HepG2 (cell line): ENCODE results near the gene NABP2. TPM values are rescaled to one million over a fixed set of nuclear protein-coding genes. Genes with fewer than 3 reads are reported as not detected.

Experiments
- FOXJ3 ChIP-seq: sonication (generic); formaldehyde crosslinking; IDR thresholded peaks from 2 replicates; pipeline ENCODE4 v1.4.0; 2020; ENCODE audit warnings: missing genetic modification reagents, mild to moderate bottlenecking, borderline replicate concordance
- HDAC1 ChIP-seq: sonication (generic); formaldehyde crosslinking; IDR thresholded peaks from 2 replicates; pipeline ENCODE4 v1.5.1; 2020; ENCODE audit warnings: mild to moderate bottlenecking, missing genetic modification reagents
- KAT2B ChIP-seq: fragments of 150-350 bp; IDR thresholded peaks from 2 replicates; pipeline ENCODE4 v1.6.1; 2014; ENCODE audit warnings: low read depth, low read length, borderline replicate concordance
- PRPF4 ChIP-seq: fragments of 200-400 bp; formaldehyde crosslinking; IDR thresholded peaks from 2 replicates; pipeline ENCODE4 v1.6.1; 2016; ENCODE audit warnings: low read length, low read depth; ENCODE audit not compliant: poor library complexity, severe bottlenecking
- ZBTB8A ChIP-seq: sonication (generic); formaldehyde crosslinking; IDR thresholded peaks from 2 replicates; pipeline ENCODE4 v1.4.0; 2020; ENCODE audit warnings: mild to moderate bottlenecking, low read depth, missing genetic modification reagents, borderline replicate concordance
- ZFP37 ChIP-seq: sonication (generic); formaldehyde crosslinking; IDR thresholded peaks from 2 replicates; pipeline ENCODE4 v1.4.0; 2020; ENCODE audit warnings: missing genetic modification reagents, borderline replicate concordance
- ZNF138 ChIP-seq: sonication (generic); formaldehyde crosslinking; IDR thresholded peaks from 2 replicates; pipeline ENCODE4 v1.5.0; 2020; ENCODE audit warnings: mild to moderate bottlenecking, low read depth, missing genetic modification reagents
- ZNF224 ChIP-seq: sonication (generic); formaldehyde crosslinking; IDR thresholded peaks from 2 replicates; pipeline ENCODE4 v1.5.0; 2020; ENCODE audit warnings: mild to moderate bottlenecking, missing genetic modification reagents
- ZNF30 ChIP-seq: sonication (generic); formaldehyde crosslinking; IDR thresholded peaks from 2 replicates; pipeline ENCODE4 v1.5.0; 2020; ENCODE audit warnings: mild to moderate bottlenecking, missing genetic modification reagents
- ZNF841 ChIP-seq: sonication (generic); formaldehyde crosslinking; IDR thresholded peaks from 2 replicates; pipeline ENCODE4 v1.8.1; 2023; ENCODE audit warnings: missing genetic modification reagents, borderline replicate concordance
- ZSCAN21 ChIP-seq: sonication (generic); formaldehyde crosslinking; IDR thresholded peaks from 2 replicates; pipeline ENCODE4 v1.8.0; 2022; ENCODE audit warnings: mild to moderate bottlenecking, missing genetic modification reagents, moderate library complexity, borderline replicate concordance
- polyA plus RNA-seq, 8 experiments: library from polyadenylated mRNA; depleted of rRNA in 3 of 8; stranded (reverse) in 7 of 8; unstranded in 1 of 8; fragments of >200 nt; fragmentation: Illumina TruSeq in 4 of 8; extraction: Trizol in 4 of 8; gene quantifications; 2 replicates each; pipeline versions ENCODE4 v1.2.1 to v1.2.3, GENCODE V29; 2011 to 2016; ENCODE audit warnings: low read depth in 4 of 8, missing spikeins in 1 of 8, mixed read lengths in 1 of 8; ENCODE audit not compliant: insufficient read depth in 1 of 8
- total RNA-seq, 5 experiments: library from RNA; depleted of rRNA; stranded (reverse); fragments of >200 nt; fragmentation: Illumina TruSeq; extraction: Trizol; gene quantifications; 2 replicates each; pipeline ENCODE4 v1.2.3, GENCODE V29; 2016; ENCODE audit warnings: low read depth in 1 of 5
- TF ChIP-seq, protein P1 (sequence below): sonication (generic); formaldehyde crosslinking; IDR thresholded peaks from 2 replicates; pipeline ENCODE4 v1.8.1; 2023; ENCODE audit warnings: mild to moderate bottlenecking, missing genetic modification reagents
- TF ChIP-seq, protein P2 (sequence below): sonication (generic); formaldehyde crosslinking; IDR thresholded peaks from 2 replicates; pipeline ENCODE4 v1.8.1; 2023; ENCODE audit warnings: missing genetic modification reagents, mild to moderate bottlenecking, borderline replicate concordance
- TF ChIP-seq, protein P3 (sequence below): sonication (generic); formaldehyde crosslinking; IDR thresholded peaks from 2 replicates; pipeline ENCODE4 v1.8.0; 2022; ENCODE audit warnings: missing genetic modification reagents, low read depth, mild to moderate bottlenecking, borderline replicate concordance
- TF ChIP-seq, protein P4 (sequence below): sonication (generic); formaldehyde crosslinking; IDR thresholded peaks from 2 replicates; pipeline ENCODE4 v1.5.0; 2020; ENCODE audit warnings: mild to moderate bottlenecking, missing genetic modification reagents
- TF ChIP-seq, protein P5 (sequence below): sonication (generic); formaldehyde crosslinking; IDR thresholded peaks from 2 replicates; pipeline ENCODE4 v1.5.1; 2020; ENCODE audit warnings: mild to moderate bottlenecking, moderate library complexity, missing genetic modification reagents
- TF ChIP-seq, protein P6 (sequence below): sonication (generic); formaldehyde crosslinking; conservative IDR thresholded peaks from 2 replicates; pipeline ENCODE4 v1.5.0; 2020; ENCODE audit warnings: missing genetic modification reagents
- TF ChIP-seq, protein P7 (sequence below): sonication (generic); formaldehyde crosslinking; IDR thresholded peaks from 2 replicates; pipeline ENCODE4 v1.5.0; 2020; ENCODE audit warnings: missing genetic modification reagents

The NABP2 gene
- total and polyA plus RNA-seq, 2 of the 13 experiments (the other 11 are each of a cell fraction or from before 2014, with no cell fraction given) = 33.2 to 35.5 TPM

DNA sequence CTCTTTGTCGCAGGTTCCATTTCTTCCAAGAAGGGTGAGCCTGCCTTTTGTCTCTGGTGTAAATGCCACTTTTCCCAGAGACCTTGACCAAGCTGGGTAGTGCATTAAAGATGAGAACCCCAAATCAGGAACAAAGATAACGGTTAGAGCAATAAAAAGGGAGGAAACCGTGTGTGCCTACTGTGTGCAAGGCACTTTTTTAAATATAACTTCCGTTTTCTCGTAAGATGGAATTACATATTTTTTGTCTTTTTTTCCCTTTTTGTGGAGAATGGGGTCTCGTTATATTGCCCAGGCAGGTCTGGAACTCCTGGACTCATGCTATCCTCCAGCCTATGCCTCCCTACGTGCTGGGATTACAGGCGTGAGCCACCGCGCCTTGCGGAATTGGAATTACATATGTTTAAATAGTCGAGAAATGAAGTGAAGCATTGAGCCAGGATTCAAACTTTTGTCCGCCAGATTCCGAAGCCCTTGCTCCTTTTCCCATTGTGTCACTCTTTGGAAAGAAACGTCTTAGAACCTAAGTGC lies 506 bp upstream of the NABP2 start (continued):
- TF ChIP-seq, protein P1, sequence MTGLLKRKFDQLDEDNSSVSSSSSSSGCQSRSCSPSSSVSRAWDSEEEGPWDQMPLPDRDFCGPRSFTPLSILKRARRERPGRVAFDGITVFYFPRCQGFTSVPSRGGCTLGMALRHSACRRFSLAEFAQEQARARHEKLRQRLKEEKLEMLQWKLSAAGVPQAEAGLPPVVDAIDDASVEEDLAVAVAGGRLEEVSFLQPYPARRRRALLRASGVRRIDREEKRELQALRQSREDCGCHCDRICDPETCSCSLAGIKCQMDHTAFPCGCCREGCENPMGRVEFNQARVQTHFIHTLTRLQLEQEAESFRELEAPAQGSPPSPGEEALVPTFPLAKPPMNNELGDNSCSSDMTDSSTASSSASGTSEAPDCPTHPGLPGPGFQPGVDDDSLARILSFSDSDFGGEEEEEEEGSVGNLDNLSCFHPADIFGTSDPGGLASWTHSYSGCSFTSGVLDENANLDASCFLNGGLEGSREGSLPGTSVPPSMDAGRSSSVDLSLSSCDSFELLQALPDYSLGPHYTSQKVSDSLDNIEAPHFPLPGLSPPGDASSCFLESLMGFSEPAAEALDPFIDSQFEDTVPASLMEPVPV = 0 out of 2 replicates have a peak, but pooled peaks have one; percentile 9
- TF ChIP-seq KAT2B = no peak
- TF ChIP-seq ZBTB8A (CRISPR knock-in tag) = peak; percentile 38; the same call in 1 of the 2 replicates
- TF ChIP-seq, protein P2, sequence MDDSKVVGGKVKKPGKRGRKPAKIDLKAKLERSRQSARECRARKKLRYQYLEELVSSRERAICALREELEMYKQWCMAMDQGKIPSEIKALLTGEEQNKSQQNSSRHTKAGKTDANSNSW (CRISPR knock-in tag) = no peak
- TF ChIP-seq ZSCAN21 (CRISPR knock-in tag) = no peak
- 0 out of 2 replicates have a peak, but pooled peaks have one; percentile 31 for TF ChIP-seq ZNF224 (CRISPR knock-in tag)
- TF ChIP-seq, protein P3, sequence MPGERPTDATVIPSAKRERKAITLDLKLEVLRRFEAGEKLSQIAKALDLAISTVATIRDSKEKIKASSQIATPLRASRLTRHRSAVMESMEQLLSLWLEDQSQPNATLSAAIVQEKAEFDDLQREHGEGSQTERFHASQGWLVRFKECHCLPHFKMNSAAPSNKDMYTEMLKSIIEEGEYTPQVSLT (CRISPR knock-in tag) = no peak
- TF ChIP-seq FOXJ3 (CRISPR knock-in tag) = no peak
- no peak for TF ChIP-seq ZNF841
- TF ChIP-seq, protein P4, sequence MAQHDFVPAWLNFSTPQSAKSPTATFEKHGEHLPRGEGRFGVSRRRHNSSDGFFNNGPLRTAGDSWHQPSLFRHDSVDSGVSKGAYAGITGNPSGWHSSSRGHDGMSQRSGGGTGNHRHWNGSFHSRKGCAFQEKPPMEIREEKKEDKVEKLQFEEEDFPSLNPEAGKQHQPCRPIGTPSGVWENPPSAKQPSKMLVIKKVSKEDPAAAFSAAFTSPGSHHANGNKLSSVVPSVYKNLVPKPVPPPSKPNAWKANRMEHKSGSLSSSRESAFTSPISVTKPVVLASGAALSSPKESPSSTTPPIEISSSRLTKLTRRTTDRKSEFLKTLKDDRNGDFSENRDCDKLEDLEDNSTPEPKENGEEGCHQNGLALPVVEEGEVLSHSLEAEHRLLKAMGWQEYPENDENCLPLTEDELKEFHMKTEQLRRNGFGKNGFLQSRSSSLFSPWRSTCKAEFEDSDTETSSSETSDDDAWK (CRISPR knock-in tag) = no peak
- TF ChIP-seq, protein P5, sequence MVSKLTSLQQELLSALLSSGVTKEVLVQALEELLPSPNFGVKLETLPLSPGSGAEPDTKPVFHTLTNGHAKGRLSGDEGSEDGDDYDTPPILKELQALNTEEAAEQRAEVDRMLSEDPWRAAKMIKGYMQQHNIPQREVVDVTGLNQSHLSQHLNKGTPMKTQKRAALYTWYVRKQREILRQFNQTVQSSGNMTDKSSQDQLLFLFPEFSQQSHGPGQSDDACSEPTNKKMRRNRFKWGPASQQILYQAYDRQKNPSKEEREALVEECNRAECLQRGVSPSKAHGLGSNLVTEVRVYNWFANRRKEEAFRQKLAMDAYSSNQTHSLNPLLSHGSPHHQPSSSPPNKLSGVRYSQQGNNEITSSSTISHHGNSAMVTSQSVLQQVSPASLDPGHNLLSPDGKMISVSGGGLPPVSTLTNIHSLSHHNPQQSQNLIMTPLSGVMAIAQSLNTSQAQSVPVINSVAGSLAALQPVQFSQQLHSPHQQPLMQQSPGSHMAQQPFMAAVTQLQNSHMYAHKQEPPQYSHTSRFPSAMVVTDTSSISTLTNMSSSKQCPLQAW (CRISPR knock-in tag) = no peak
- TF ChIP-seq ZFP37 (CRISPR knock-in tag) = no peak
- TF ChIP-seq ZNF138 (CRISPR knock-in tag) = no peak
- TF ChIP-seq, protein P6, sequence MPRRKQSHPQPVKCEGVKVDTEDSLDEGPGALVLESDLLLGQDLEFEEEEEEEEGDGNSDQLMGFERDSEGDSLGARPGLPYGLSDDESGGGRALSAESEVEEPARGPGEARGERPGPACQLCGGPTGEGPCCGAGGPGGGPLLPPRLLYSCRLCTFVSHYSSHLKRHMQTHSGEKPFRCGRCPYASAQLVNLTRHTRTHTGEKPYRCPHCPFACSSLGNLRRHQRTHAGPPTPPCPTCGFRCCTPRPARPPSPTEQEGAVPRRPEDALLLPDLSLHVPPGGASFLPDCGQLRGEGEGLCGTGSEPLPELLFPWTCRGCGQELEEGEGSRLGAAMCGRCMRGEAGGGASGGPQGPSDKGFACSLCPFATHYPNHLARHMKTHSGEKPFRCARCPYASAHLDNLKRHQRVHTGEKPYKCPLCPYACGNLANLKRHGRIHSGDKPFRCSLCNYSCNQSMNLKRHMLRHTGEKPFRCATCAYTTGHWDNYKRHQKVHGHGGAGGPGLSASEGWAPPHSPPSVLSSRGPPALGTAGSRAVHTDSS (CRISPR knock-in tag) = no peak
- peak; percentile 17 for TF ChIP-seq PRPF4
- TF ChIP-seq HDAC1 (CRISPR knock-in tag) = no peak
- TF ChIP-seq, protein P7, sequence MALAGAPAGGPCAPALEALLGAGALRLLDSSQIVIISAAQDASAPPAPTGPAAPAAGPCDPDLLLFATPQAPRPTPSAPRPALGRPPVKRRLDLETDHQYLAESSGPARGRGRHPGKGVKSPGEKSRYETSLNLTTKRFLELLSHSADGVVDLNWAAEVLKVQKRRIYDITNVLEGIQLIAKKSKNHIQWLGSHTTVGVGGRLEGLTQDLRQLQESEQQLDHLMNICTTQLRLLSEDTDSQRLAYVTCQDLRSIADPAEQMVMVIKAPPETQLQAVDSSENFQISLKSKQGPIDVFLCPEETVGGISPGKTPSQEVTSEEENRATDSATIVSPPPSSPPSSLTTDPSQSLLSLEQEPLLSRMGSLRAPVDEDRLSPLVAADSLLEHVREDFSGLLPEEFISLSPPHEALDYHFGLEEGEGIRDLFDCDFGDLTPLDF = no peak
- TF ChIP-seq ZNF30 (CRISPR knock-in tag) = no peak
